K562 (cell line): ENCODE data around the gene APC2. TPM values are rescaled to one million over a fixed set of nuclear protein-coding genes. Genes with fewer than 3 reads are reported as not detected.

ENCODE experiments used
- EHMT2 ChIP-seq: fragments of 450-650 bp; IDR thresholded peaks from 2 replicates; pipeline ENCODE4 v1.6.1; 2018; ENCODE audit warnings: antibody characterized with exemption
- HEY1 ChIP-seq: fragments of 250-450 bp; sonication (Bioruptor Pico); IDR thresholded peaks from 2 replicates; pipeline ENCODE4 v1.5.0; 2020; ENCODE audit warnings: mild to moderate bottlenecking, moderate library complexity, borderline replicate concordance
- HMG20A ChIP-seq: fragments of 450-650 bp; formaldehyde crosslinking; conservative IDR thresholded peaks from 2 replicates; pipeline ENCODE4 v1.4.0; 2020; ENCODE audit warnings: mild to moderate bottlenecking, mixed read lengths
- ILK ChIP-seq: fragments of 450-650 bp; IDR thresholded peaks from 2 replicates; pipeline ENCODE4 v1.6.1; 2016; ENCODE audit warnings: missing genetic modification characterization, low read depth, mild to moderate bottlenecking, missing compliant biosample characterization, moderate library complexity, borderline replicate concordance
- KLF1 ChIP-seq: fragments of 450-650 bp; IDR thresholded peaks from 2 replicates; pipeline ENCODE4 v1.6.1; 2016; ENCODE audit warnings: missing genetic modification characterization, missing compliant biosample characterization
- NFYB ChIP-seq: IDR thresholded peaks from 2 replicates; pipeline ENCODE4 v1.6.1; 2011; ENCODE audit warnings: mild to moderate bottlenecking, moderate library complexity; ENCODE audit not compliant: insufficient read length; ENCODE audit errors: extremely low read depth
- PML ChIP-seq: IDR thresholded peaks from 2 replicates; pipeline ENCODE4 v1.6.1; 2012; ENCODE audit warnings: low read length, inconsistent platforms
- RBFOX2 ChIP-seq: fragments of 200-400 bp; formaldehyde crosslinking; IDR thresholded peaks from 2 replicates; pipeline ENCODE4 v1.6.1; 2017; ENCODE audit warnings: low read depth, mild to moderate bottlenecking, low read length, moderate library complexity
- SIX5 ChIP-seq, 2 experiments: IDR thresholded peaks; 2 replicates each; pipeline ENCODE4 v1.6.1; 2011; ENCODE audit warnings: low read length in 2 of 2, borderline replicate concordance in 1 of 2, low read depth in 1 of 2, mild to moderate bottlenecking in 1 of 2, moderate library complexity in 1 of 2; ENCODE audit not compliant: insufficient read depth in 1 of 2
- STAG1 ChIP-seq: sonication (generic); formaldehyde crosslinking; IDR thresholded peaks from 2 replicates; pipeline ENCODE4 v1.5.0; 2020; ENCODE audit warnings: missing genetic modification reagents, borderline replicate concordance
- TBP ChIP-seq: optimal IDR thresholded peaks from 2 replicates; pipeline ENCODE3; 2011; ENCODE audit warnings: low read depth, low read length, improper control_type of control experiment
- TCF7L2 ChIP-seq: fragments of 150-350 bp; IDR thresholded peaks from 2 replicates; pipeline ENCODE4 v1.6.1; 2016; ENCODE audit warnings: low read depth, mild to moderate bottlenecking, low read length, moderate library complexity
- TFE3 ChIP-seq: fragments of 450-650 bp; formaldehyde crosslinking; IDR thresholded peaks from 2 replicates; pipeline ENCODE4 v1.4.0; 2020; ENCODE audit warnings: mild to moderate bottlenecking, mixed read lengths
- TGIF2 ChIP-seq: sonication (generic); formaldehyde crosslinking; IDR thresholded peaks from 2 replicates; pipeline ENCODE4 v1.8.1; 2022; ENCODE audit warnings: mild to moderate bottlenecking, missing genetic modification reagents, moderate library complexity
- TSC22D4 ChIP-seq: fragments of 450-650 bp; IDR thresholded peaks from 2 replicates; pipeline ENCODE4 v1.6.1; 2016; ENCODE audit warnings: missing genetic modification characterization, missing biosample characterization, control low read depth
- YY1 ChIP-seq, 3 experiments: IDR thresholded peaks; 2 replicates each; pipeline ENCODE4 v1.6.1; 2011; ENCODE audit warnings: low read length in 2 of 3, mild to moderate bottlenecking in 2 of 3, moderate library complexity in 2 of 3, borderline replicate concordance in 1 of 3, control low read depth in 1 of 3, low read depth in 1 of 3; ENCODE audit not compliant: insufficient read depth in 3 of 3, insufficient replicate concordance in 2 of 3, control insufficient read depth in 1 of 3, insufficient read length in 1 of 3; ENCODE audit errors: extremely low read depth in 1 of 3
- ZBTB33 ChIP-seq: sonication (generic); formaldehyde crosslinking; IDR thresholded peaks from 2 replicates; pipeline ENCODE4 v1.8.1; 2023; ENCODE audit warnings: mild to moderate bottlenecking, missing genetic modification reagents
- ZNF277 ChIP-seq: fragments of 250-450 bp; sonication (Bioruptor Pico); IDR thresholded peaks from 2 replicates; pipeline ENCODE4 v1.8.0; 2022; ENCODE audit warnings: inconsistent platforms, mild to moderate bottlenecking, moderate library complexity, borderline replicate concordance
- ZNF512 ChIP-seq: IDR thresholded peaks from 2 replicates; pipeline ENCODE4 v1.6.1; 2016; ENCODE audit warnings: missing genetic modification characterization, missing compliant biosample characterization
- polyA plus RNA-seq, 8 experiments: library from polyadenylated mRNA; depleted of rRNA in 4 of 8; stranded (reverse) in 5 of 8; unstranded in 3 of 8; fragments of >200 nt; fragmentation: Nextera tagmentation in 2 of 8; fragmentation: Illumina TruSeq in 1 of 8; extraction: Ambion mirVana in 2 of 8; extraction: Trizol in 1 of 8; gene quantifications; 2 replicates each; pipeline versions ENCODE4 v1.2.1 to v1.2.3, GENCODE V29; 2011 to 2014; ENCODE audit warnings: inconsistent platforms in 1 of 8, missing spikeins in 1 of 8
- total RNA-seq, 7 experiments: library from RNA; depleted of rRNA in 6 of 7; stranded (reverse); fragments of >200 nt in 6 of 7; fragmentation: Illumina TruSeq in 2 of 7; extraction: Trizol in 2 of 7; gene quantifications; 2 replicates each; pipeline versions ENCODE4 v1.2.1 to v1.2.3, GENCODE V29; 2011 to 2021; ENCODE audit warnings: low replicate concordance in 1 of 7

The APC2 gene
- total and polyA plus RNA-seq, 9 of the 15 experiments (the other 6 are each of a cell fraction or from before 2014, with no cell fraction given) = 0.01 to 0.40 (median 0.05) TPM; not detected in 3

GRCh38 chr19:1492474-1493006 lies 42.6 kb downstream of the APC2 start (continued):
- TF ChIP-seq ZBTB33 (CRISPR knock-in tag) = no peak
- no peak for TF ChIP-seq PML
- no peak for TF ChIP-seq TFE3 (CRISPR knock-in tag)
- TF ChIP-seq ZNF512 (tag) = no peak
- no peak for TF ChIP-seq YY1 (IDR thresholded peaks at IDR 0.05; ENCODE audit: borderline replicate concordance in 1 of 3, control insufficient read depth in 1 of 3, extremely low read depth in 1 of 3, insufficient read depth in 3 of 3, insufficient read length in 1 of 3, insufficient replicate concordance in 2 of 3, low read depth in 1 of 3, low read length in 2 of 3)
- no peak for TF ChIP-seq HMG20A
- no peak for TF ChIP-seq KLF1 (tag)
- TF ChIP-seq TGIF2 = no peak
- no peak for TF ChIP-seq TSC22D4 (tag)
- TF ChIP-seq RBFOX2 = peak; percentile 47
- no peak for TF ChIP-seq STAG1 (CRISPR knock-in tag)
- no peak for TF ChIP-seq SIX5 (IDR thresholded peaks at IDR 0.05; ENCODE audit: borderline replicate concordance in 1 of 2, insufficient read depth in 1 of 2, low read depth in 1 of 2, low read length in 2 of 2)
- peak; percentile 16 for TF ChIP-seq TBP
- TF ChIP-seq HEY1 = no peak
- no peak for TF ChIP-seq NFYB
- no peak for TF ChIP-seq ZNF277
- TF ChIP-seq TCF7L2 = no peak
- TF ChIP-seq ILK = no peak
- no peak for TF ChIP-seq EHMT2
- TF ChIP-seq, all 486 proteins: peak for 26
